NCI-H82 (cell line): Measurements from ENCODE around the gene ZMYM3.
A peak's percentile ranks its signal among the peaks of the same experiment; 100 is the strongest.

Source experiments
- DNase-seq: peaks from one replicate; lab custom pipeline; 2025; lab: John Stamatoyannopoulos, UW

Gene ZMYM3

DNA sequence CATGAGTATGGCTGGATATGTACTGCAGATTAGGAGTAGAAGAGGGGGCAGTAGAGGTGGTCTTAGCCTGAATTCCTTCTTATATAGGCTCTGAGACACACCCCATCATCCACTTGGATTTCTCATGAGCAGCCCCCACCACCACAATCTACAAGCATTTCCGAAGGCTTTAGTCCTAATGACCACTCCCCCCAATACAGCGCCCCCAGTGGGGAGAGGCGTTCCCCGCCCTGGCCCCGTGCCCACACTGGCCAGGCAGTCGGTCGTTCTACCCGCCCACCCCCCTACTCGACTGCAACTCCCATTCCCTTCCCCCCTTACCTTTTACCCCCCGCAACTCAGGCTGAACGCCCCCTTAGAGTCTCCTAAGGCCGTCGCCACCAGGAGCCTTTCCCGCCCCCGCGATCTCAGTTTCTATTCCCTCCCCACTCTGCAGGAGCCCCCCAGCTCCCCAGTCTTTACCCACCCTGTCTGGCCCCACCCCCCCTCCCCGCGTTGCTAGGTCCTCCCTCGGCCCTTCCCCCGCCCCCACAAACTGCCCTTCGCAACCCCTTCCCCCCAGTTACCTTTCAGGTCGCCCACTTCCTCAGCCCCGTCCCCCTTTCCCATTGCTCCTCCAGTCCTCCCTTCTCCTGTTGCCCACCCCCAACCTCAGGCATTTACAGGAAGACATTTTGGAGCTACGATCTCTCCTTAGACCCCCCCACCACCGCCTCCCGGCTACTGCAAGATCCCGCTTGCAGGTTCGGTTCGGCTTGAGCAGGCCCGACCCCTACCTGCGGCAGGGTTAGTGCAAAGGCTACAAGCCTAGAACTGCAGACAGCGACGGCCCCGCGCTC is 468 bp downstream of the ZMYM3 start:
- peak; percentile 76 for DNase-seq

DNA sequence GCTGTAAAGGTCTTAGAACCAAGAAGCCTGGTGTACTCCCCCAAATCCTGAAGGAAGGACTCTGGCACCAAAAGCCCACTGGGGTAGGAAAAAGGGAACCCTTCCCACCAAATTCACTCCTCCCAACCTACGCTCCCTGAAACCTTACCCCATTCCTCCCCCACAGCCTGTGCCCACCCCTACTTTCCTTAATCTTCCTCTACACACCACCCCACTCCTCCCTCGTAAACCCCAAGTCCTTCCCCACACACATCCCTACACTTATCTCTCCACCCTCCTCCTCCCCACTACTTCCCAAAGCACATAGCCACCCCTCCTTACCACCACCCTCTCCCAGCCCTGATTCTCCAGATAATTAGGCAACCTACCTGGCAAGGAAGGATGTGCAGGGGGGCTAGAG is 1.7 kb downstream of the ZMYM3 start:
- DNase-seq: no peak

DNA sequence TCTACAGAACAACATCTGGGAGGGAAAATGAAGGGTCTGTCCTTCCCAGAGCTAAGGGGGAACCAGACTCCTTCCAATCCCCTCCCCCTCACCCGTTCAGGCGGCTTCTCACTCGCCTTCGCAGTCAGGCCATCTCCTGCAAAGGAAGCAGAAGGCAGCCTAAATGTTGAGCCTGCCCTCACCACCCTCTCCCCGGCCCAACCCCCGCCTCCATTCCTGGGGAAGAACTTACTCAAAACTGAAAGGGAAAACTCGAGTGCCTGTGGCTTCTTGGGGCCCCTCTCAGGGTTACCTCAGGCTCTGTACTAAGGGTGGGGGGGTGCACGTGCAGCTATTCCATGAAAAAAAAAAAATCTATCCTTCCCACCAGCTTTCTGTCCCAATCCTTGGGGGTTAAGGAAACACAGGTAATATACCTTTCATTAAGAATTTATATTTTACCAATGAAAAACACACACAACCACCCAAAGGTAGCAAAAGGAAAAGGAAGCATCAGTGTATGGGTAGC is 2.4 kb downstream of the ZMYM3 start:
- DNase-seq: no peak

DNA sequence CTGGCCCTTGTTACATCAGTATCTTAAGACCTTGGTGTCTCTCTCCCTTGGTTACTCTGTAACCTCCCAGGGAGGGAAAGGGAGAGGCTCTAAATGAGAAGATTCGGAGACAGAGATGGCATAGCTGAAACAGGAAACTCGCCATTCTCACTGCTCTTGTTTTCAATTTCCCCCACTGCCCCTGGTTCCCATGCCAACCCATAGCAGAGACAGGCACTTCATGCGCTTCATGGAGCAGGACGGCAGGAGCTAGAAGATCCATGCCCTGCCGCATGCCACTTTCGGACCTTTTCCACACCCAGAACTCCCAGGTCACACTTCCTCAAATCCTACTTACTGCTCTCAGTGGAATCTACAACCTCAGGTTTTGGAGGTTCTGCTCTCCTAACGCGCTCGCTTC is 3.1 kb downstream of the ZMYM3 start:
- no peak for DNase-seq

DNA sequence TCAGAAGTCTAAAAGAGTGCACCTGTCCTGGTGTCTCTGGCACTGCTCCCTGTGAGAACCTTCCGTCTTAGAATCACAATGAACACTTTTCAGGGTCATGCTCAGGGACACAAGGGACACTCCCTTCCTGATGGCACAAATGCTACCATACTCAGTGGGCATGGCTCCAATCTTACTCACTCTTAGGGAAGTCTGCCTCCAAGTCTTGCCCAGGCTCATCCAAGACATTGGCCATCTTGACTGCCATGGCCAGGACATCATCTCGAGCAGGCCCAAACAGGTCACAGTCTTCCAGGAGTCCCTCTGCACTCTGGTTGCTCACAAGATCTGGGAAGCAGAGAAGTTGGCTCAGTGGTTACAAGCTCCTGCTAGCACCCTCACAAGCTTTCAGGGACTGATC is 8.8 kb downstream of the ZMYM3 start:
- no peak for DNase-seq

DNA sequence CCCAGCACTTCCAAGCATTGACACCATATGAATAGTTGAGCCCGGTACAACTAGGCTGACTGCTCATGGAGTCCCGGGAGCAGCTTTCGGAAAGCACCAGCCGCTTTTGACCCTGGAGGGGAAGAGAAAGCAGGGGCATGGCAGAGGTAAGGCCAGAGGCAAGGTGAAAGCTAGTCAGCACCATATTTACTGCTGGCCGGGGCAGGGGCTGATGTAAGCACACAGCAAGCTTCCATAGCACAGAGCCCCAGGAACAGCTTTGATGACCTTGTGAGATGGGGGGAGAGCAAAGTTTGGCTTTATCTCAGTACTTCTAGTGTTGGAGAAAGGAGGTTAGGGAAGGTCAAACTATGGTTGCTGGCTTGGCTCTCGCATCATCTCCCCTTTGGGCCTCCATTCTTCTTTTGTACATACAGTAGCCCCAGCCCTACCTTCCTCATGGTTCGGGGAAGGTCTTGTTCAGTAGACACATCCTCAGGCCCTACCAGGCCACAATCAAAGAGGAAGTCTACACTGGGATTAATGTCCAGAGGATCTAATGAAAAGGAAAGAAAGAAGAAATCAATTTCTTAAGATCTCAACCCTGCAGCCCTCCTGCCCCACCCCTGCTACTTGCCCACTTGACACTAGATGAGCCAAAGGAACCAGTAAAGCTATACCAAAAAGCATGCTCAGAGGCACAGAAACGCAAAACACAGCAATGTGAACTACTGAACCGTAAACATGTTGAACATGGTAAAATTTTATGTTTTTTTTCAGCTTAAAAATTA is 9.4 kb downstream of the ZMYM3 start:
- no peak for DNase-seq

DNA sequence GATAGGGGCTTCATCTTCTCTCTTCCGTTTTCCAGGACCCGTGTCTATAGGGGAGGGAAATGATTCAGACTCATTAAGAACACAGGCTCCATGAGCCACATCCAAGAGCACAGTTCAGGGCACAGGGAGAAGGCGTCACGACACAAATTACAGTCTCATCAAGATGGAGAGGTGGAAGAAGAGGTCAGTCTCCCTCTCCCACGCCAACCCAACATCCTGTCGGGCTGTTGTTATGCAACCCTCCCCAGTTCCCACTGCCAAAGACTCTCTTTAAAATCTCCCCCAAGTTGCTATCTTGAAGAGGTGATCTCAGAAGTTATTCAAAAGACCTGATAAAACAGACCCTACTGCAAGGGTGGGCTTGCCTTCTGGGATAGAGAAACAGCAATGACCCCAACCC is 12.6 kb downstream of the ZMYM3 start:
- DNase-seq: no peak

DNA sequence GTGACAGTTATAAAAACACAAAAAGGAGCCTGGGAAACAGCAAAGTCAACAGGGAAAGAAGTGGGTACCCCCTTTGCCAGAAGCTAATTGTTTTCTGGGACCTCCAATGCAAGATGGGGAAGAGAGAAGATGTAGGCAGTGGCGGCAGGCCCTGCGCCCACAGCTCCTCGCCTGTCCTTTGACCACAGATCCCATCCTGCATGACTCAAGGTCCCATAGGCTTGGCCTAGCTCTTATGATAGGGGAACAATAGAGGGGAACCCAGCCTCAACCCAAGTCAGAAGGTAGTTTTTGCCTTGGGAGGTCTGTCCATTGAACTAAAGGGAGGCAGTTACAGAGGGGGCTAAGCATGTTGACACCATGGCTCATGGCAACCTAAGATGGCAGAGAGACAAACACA is 14.2 kb downstream of the ZMYM3 start:
- DNase-seq: no peak

DNA sequence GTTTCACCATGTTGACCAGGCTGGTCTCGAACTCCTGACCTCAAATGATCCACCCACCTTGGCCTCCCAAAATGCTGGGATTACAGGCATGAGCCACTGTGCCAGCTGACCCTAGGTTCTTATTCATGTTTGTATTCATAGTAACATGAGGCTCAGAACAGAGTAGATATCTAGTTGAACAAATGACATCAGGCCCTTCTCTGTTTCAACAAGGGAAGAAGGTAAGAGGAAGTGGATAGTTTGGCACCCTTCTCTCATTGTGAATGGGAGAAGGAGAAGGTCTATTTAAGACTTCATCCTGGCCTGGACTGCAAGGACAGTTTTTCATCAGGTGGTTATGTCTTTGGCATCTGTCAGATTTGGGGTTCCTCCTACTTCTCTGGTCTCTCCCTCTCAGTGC is 17.1 kb downstream of the ZMYM3 start:
- DNase-seq: no peak

DNA sequence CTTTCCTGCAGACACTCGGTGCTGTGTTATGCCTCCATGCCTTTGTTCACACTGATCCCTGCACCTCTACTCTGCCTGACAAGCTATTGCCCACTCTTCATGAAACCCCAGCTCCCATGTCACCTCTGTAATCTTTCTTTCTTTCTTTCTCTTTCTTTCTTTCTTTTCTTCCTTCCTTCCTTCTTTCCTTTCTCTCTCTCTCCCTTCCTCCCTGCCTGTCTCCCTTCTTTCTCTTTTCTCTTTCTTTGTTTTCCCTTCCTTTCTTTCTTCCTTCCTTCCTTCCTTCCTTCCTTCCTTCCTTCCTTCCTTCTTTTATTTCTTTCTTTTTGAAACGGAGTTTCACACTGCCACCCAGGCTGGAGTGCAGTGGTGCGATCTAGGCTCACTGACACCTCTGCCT is 18.5 kb downstream of the ZMYM3 start:
- no peak for DNase-seq

DNA sequence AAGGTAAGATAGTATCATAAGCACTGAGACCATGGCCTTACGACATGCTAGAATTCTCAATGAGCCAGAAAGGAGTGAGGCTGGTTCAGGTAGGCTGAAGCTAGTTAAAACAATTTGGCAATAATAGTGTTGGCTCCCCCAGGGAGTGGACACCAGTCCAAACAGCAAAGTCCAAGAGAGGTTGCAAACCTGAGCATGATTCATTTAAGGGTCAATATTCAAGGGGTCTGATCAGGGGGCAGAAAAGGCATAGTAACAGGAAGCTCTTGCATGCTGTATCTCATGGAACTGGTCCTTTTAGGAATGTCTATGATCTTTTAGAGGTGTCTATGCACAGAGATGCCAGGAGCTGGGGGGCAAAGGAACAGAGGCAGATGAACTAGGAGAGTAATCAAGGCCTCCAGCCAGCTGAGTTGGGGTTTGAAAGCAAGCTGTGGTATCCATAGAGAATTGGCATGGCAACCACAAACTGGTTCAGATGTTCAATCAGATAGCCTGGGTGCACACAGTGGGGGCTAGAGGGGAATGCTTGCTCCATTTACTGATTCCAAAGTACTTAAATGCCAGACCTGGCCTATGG is 25.8 kb downstream of the ZMYM3 start:
- DNase-seq: no peak

DNA sequence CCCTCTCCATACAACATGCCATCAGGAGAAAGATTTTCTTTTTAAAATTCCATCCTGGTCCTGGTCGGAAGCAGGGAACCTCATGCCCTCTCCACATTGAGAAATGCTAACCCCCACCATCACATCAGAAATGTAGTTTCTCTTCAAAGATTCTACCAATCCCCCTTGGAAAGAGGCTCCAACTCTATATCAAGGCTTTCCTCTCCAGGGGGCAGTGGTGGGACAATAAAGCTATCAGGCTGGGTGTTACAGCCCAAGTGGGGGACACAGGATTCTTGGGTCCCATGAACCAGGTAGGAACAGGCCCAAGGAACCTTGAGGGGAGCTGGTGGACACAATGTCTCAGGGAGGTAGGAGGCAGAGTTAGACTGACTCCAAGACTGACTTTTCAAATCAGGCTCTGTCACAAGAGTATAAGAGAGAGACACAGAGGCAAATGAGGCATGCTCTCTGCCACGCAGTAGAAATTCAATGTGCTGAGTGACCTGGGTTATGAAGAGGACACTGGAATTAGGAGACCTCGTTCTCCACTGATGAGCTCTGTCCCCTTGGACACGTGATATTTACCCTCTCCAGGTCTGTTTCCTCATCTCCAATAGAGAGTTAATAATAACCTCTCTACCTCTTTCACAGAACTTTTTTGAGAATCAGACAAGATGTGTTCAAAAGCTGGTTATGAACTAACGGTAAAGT is 26.4 kb downstream of the ZMYM3 start:
- DNase-seq: peak; percentile 12

DNA sequence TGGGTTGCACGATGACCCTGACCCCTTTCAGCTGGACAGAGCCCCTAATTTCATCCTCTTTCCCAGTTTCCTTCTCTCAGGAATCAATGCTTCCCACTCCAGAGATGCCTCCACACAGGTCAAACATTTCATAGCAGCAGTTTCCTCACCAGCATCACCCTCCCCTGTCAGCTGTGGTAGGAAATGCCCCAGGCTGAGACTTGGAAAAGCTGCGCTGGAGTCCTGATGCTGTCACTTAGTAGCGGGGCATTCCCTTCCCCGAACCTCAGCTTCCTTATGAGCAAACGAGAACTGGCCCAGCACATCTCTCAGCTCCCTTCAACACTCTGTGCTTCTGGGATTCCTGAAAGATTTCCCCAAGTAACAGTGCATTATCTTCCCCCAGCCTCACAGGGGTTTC is 28.3 kb downstream of the ZMYM3 start:
- no peak for DNase-seq

DNA sequence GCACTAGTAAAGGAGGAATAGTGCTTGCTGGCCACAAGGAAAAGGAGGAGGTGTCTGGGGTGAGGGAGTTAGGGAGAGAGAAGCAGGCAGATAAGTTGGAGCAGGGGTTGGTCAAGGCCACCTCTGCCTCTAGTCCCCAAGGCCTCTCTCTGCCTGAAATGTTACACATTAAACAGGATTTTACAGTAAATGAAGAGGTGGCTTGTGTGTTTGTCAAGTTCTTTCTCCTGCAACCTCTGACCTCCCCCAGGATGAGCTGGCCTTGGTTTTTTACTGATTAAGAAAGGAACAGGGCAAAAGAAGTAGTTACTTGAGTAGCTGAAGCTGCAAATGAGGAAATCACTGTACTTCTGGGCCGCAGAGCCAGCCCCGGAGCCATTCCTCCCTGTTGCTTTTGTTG is 28.9 kb downstream of the ZMYM3 start:
- DNase-seq: no peak

DNA sequence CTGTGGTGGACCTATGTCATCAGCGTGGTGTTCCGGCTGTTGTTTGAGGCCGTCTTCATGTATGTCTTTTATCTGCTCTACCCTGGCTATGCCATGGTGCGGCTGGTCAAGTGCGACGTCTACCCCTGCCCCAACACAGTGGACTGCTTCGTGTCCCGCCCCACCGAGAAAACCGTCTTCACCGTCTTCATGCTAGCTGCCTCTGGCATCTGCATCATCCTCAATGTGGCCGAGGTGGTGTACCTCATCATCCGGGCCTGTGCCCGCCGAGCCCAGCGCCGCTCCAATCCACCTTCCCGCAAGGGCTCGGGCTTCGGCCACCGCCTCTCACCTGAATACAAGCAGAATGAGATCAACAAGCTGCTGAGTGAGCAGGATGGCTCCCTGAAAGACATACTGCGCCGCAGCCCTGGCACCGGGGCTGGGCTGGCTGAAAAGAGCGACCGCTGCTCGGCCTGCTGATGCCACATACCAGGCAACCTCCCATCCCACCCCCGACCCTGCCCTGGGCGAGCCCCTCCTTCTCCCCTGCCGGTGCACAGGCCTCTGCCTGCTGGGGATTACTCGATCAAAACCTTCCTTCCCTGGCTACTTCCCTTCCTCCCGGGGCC is 29.7 kb downstream of the ZMYM3 start:
- no peak for DNase-seq

DNA sequence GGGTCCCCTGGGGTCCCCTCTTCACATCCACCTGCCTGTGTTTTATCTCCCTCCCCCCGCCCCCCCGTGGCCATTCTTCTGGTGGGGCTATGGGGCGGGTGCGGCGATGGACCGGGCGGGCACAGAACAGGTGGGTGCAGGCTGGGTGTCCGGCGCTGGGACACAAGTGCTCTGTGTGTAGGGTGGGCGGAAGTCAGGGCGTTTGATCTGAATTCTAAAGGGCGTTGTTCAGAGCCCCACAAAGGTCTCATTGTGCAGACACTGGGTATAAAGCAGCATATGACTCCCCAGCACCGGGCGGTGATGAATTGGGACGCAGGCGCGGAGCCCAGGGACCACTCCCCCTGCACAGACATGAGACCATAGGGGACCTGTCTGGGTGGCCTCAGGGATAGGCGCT is 31.0 kb downstream of the ZMYM3 start, which contains the start of gene GJB1:
Gene GJB1 (plus strand): TSS at position 296 of the 400 bp plus-strand sequence. CDS start 484 bp downstream, outside the sequence.
- no peak for DNase-seq

DNA sequence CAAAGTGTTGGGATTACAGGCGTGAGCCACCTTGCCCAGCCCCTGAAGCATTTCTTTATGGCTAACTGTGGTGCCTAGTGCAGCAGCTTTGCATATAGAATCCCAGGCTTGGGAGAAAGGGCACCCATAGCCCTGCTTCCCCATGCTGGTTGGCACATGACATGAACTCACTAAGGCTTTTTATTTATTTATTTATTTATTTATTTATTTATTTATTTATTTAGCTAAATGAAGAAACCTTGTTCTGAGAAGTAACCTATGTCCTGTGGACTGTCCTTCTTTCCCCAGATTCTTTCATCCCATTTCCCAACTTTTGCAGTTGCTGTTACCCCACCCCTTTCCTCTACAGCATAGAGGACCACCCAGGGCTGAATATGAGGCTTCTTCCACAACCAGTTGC is 32.8 kb downstream of the ZMYM3 start:
- no peak for DNase-seq

DNA sequence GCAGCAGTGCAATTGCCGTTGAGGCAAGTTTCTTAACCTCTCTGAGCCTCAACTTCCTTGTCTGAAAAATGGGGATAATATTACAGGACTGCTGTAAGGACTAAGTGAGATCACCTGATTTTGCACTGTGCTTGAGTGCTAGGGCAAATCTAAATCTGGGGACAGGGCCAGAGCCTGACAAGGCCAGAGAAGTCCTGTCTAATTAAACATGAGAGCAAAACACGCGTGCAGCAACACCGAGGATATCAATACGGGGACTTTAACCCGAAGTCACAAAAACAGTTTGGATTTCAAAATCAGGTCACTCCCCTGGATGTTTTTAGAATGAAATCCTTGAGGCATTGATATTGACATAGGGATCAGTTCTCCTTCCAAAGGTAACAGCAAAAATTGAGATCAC is 36.6 kb downstream of the ZMYM3 start:
- DNase-seq: no peak

DNA sequence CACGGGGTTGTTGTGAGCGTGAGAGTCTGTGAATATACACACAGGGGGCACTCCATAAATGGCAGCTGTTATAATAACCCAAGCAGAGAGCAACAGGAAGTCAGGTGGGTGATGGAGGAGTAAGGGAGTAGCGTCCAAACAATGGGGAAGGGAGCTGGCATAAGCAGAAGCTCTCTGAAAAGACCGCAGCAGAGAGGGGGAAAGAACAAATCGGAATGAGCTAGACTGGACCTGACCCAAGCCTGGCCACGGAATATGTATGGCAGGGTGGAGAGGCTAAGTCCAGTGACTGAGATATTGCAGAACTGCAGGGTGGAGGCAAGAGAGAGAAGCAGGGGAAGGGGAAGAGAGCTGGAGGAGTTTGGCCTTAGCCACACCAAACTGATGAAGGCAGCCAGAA is 37.5 kb downstream of the ZMYM3 start:
- no peak for DNase-seq

DNA sequence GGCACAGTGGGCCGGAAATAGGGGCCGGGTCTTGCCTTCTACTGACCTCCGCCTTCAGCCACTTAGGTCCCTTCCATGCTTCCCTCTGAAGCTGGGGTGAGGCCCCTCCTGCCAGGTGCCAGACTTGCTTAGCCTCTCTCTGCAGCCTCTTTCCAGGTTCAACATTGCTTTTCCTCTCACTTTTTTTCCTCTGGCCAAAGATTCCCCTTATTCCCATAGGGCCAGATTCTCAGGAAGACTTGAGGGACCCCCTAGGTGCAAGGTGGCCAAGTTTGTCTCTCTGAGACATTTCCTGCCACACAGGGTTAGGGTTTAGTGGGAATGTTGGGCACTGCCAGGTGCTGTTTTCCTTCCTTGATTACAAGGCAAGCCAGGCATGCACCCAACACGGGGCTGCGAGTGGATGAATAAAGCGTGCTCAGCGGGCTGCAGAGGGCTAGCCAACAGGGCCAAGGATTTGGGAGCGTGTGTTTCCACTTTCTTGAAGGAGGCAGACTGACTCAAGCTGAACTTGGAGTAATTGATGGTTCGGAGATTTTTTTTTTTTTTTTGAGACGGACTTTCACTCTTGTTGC is 38.5 kb downstream of the ZMYM3 start:
- no peak for DNase-seq

DNA sequence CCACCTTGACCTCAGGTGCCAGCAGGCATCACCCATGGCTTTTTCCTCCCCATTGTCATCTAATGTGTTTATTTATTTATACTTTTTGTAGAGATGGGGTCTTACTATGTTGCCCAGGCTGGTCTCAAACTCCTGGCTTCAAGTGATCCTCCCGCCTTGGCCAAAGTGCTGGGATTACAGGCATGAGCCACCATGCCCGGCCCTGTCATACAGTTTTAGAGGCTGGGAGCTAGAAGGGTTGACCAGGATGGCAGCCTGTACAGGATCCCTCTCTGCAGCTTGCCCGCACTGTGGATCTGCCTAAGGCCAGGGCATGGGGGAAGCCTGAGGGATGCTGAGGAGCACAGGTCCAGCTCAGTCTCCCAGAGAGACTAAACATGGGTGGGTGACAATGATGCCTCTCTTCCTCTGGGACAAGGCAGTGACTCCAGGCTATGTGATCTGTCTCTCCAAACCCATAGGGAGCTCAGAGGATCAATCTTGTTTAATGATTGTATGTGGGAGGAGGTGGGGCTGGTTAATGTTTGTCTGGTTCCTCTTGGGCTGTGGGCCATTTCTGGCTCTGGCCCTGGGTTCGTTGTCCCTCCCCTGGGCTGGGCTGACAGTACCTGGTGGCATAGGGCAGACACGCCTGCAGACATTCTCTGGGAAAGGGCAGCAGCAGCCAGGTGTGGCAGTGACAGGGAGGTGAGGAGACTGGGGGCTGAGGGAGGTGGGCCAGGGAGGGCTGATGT is 39.2 kb downstream of the ZMYM3 start:
- no peak for DNase-seq
